Measurements from ENCODE around the gene PCBP2. TPM values are rescaled to one million over a fixed set of nuclear protein-coding genes. Genes with fewer than 3 reads are reported as not detected.

PCBP2 gene
- total RNA-seq, 1 experiment from 2014 or later: 981 TPM

DNA sequence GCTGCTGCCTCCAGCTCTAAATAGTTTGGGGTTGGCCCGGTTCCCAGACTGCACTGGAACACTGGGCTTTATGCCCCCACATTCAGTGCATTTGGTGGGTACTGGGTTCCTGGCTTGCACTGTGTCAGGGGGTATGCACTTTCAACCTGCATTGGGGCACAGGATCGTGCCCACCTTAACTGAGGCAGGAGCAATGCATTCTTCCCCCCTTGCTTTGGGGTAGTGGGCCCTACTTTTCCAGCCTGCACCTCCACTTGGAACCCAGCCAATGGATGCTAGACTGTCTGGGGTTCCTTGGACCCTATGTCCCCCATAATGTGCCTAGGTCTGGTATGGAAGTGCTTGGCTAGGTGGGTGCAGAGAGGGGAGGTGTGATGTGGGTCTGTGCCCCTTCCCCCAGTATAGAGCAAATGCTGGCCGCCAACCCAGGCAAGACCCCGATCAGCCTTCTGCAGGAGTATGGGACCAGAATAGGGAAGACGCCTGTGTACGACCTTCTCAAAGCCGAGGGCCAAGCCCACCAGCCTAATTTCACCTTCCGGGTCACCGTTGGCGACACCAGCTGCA is 49.8 kb downstream of the PCBP2 start:
- ATAC-seq (no peak), DNase-seq (ENCODE audit: low spot score) (no peak)
- H3K4me1 Mint-ChIP-seq: peaks cover 33% of the 10 kb centered on the region
- ChIA-PET CTCF (interaction anchor here (0.5 to 3.8 kb wide), 21 partner anchors 8 to 495 kb away, joined by 3 to 39 read pairs (median 4); partner anchors contain the start of genes AAAS, ATP5MC2 and CALCOCO1), POLR2A (interaction anchor here (0.6 to 2.0 kb wide), 14 partner anchors 8 to 202 kb away, joined by 3 to 17 read pairs (median 4); partner anchors contain the start of genes AAAS, ATP5MC2 and MYG1)
- peak overlapping the region; percentile 86 for H3K4me3 Mint-ChIP-seq
- H3K27ac Mint-ChIP-seq: peak overlapping the region; percentile 82; the same call in 1 of the 2 replicates
- peak; percentile 60; the same call in 1 of the 2 replicates for TF ChIP-seq MAX (CRISPR knock-in tag; IDR thresholded peaks at IDR 0.05)
- TF ChIP-seq GABPB1 (CRISPR knock-in tag; IDR thresholded peaks at IDR 0.05): 0 out of 2 replicates have a peak, but pooled peaks have one; percentile 1
- TF ChIP-seq TCF7 (CRISPR knock-in tag; IDR thresholded peaks at IDR 0.05; ENCODE audit: low read depth): 0 out of 2 replicates have a peak, but pooled peaks have one; percentile 5
- no peak for TF ChIP-seq ZNF396 (CRISPR knock-in tag; IDR thresholded peaks at IDR 0.05; ENCODE audit: borderline replicate concordance)
- H3K36me3 Mint-ChIP-seq: peaks cover 21% of the 10 kb centered on the region
- no peaks in the 10 kb centered on the region for H3K27me3 Mint-ChIP-seq (ENCODE audit: low read depth)
- H3K9me3 Mint-ChIP-seq: no peaks in the 10 kb centered on the region

GRCh38 chr12:53502331-53502730 is 50.4 kb downstream of the PCBP2 start:
- Mint-ChIP-seq H3K4me1 (peaks cover 27% of the 10 kb centered on the region), H3K27me3 (ENCODE audit: low read depth) (no peaks in the 10 kb centered on the region), H3K4me3 (peak overlapping the region; percentile 86; the same call in 1 of the 2 replicates), H3K36me3 (peaks cover 21% of the 10 kb centered on the region), H3K27ac (peak overlapping the region; percentile 82), H3K9me3 (no peaks in the 10 kb centered on the region)
- TF ChIP-seq ZNF416 (CRISPR knock-in tag; IDR thresholded peaks at IDR 0.05) (no peak), ATF1 (CRISPR knock-in tag; IDR thresholded peaks at IDR 0.05) (no peak), MYBL2 (CRISPR knock-in tag; IDR thresholded peaks at IDR 0.05) (no peak), JAZF1 (CRISPR knock-in tag; IDR thresholded peaks at IDR 0.05) (no peak), E2F4 (CRISPR knock-in tag; IDR thresholded peaks at IDR 0.05; ENCODE audit: borderline replicate concordance, low read depth) (no peak), KAT7 (CRISPR knock-in tag; IDR thresholded peaks at IDR 0.05; ENCODE audit: borderline replicate concordance) (no peak), AFF4 (CRISPR knock-in tag; IDR thresholded peaks at IDR 0.05; ENCODE audit: borderline replicate concordance) (no peak)
- TF ChIP-seq, protein P1, sequence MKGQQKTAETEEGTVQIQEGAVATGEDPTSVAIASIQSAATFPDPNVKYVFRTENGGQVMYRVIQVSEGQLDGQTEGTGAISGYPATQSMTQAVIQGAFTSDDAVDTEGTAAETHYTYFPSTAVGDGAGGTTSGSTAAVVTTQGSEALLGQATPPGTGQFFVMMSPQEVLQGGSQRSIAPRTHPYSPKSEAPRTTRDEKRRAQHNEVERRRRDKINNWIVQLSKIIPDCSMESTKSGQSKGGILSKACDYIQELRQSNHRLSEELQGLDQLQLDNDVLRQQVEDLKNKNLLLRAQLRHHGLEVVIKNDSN (CRISPR knock-in tag; IDR thresholded peaks at IDR 0.05): no peak
- TF ChIP-seq, protein P2, sequence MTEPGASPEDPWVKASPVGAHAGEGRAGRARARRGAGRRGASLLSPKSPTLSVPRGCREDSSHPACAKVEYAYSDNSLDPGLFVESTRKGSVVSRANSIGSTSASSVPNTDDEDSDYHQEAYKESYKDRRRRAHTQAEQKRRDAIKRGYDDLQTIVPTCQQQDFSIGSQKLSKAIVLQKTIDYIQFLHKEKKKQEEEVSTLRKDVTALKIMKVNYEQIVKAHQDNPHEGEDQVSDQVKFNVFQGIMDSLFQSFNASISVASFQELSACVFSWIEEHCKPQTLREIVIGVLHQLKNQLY (CRISPR knock-in tag; IDR thresholded peaks at IDR 0.05): no peak
- ATAC-seq (no peak), DNase-seq (ENCODE audit: low spot score) (no peak)
- CTCF ChIA-PET: no interaction called here
- POLR2A ChIA-PET: no interaction called here

GRCh38 chr12:53502983-53503728 is 51.3 kb downstream of the PCBP2 start:
- no peak overlapping the region for H3K4me3 Mint-ChIP-seq
- H3K4me1 Mint-ChIP-seq: peaks cover 22% of the 10 kb centered on the region
- H3K9me3 Mint-ChIP-seq: no peaks in the 10 kb centered on the region
- no peaks in the 10 kb centered on the region for H3K27me3 Mint-ChIP-seq (ENCODE audit: low read depth)
- no peak overlapping the region for H3K27ac Mint-ChIP-seq
- TF ChIP-seq ARID4B (CRISPR knock-in tag; IDR thresholded peaks at IDR 0.05; ENCODE audit: borderline replicate concordance) (0 out of 2 replicates have a peak, but pooled peaks have one; percentile 30), NFE2L1 (CRISPR knock-in tag; IDR thresholded peaks at IDR 0.05) (no peak)
- ATAC-seq: no peak
- ChIA-PET CTCF (no interaction called here), POLR2A (no interaction called here)
- no peak for DNase-seq (ENCODE audit: low spot score)
- peaks cover 21% of the 10 kb centered on the region for H3K36me3 Mint-ChIP-seq
